GM19238 (cell line): ENCODE results near the gene AREG.
A peak's percentile ranks its signal among the peaks of the same experiment; 100 is the strongest.
"Not testable (repeated sequence)": the region's sequence is repeated elsewhere in the genome, so short reads cannot be mapped to it uniquely, and the experiment has no call there.

Experiments
- DNase-seq: peaks from one replicate; pipeline ENCODE4 v3.0.0; 2011; ENCODE audit warnings: low spot score; ENCODE audit not compliant: insufficient read length

AREG gene, protein sequence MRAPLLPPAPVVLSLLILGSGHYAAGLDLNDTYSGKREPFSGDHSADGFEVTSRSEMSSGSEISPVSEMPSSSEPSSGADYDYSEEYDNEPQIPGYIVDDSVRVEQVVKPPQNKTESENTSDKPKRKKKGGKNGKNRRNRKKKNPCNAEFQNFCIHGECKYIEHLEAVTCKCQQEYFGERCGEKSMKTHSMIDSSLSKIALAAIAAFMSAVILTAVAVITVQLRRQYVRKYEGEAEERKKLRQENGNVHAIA

DNA sequence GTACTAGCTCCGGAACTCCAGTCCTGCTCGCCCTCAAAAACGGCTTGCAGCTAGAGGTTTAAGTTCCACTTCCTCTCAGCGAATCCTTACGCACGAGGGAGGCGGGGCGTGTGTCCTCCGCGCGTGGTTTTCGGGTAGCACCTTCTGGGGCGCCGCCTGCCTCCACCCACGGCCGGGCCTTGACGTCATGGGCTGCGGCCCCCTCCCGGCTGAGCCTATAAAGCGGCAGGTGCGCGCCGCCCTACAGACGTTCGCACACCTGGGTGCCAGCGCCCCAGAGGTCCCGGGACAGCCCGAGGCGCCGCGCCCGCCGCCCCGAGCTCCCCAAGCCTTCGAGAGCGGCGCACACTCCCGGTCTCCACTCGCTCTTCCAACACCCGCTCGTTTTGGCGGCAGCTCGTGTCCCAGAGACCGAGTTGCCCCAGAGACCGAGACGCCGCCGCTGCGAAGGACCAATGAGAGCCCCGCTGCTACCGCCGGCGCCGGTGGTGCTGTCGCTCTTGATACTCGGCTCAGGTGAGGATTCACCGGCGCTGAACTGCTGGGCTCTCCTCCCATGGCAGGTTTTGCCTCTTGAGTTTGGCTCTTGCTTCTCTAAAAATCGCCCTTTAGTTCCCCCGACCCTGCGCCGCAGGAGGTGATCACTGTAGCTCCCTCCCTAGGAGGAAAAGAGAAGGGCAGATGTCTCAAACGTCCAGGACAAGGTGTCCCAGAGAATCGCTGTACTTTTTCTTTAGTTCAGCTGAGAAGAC lies at the start of gene AREG:
Gene AREG (plus strand): TSS at position 246 of the 752 bp plus-strand sequence. CDS start 210 bp downstream, at position 456.
- DNase-seq: peak; percentile 53

DNA sequence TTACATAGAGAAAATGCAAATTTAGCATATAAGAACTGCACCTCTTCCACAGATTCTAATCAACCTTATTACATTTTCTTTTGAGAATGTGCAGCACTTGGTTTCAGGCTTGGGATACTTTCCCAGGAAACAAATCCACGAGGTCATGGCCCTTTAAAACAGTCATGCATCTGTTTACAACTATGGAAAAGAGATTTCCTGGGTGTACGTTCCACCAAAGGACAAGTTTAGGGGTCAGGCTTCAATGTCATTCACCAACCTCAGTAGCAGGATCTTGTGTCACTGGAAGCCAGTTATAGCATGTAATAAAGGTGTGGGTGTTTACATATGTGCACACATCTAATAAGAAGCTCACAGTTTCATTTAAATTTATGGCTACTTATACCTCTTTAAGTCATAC lies 49.3 kb upstream of the AREG start:
- DNase-seq: no peak

DNA sequence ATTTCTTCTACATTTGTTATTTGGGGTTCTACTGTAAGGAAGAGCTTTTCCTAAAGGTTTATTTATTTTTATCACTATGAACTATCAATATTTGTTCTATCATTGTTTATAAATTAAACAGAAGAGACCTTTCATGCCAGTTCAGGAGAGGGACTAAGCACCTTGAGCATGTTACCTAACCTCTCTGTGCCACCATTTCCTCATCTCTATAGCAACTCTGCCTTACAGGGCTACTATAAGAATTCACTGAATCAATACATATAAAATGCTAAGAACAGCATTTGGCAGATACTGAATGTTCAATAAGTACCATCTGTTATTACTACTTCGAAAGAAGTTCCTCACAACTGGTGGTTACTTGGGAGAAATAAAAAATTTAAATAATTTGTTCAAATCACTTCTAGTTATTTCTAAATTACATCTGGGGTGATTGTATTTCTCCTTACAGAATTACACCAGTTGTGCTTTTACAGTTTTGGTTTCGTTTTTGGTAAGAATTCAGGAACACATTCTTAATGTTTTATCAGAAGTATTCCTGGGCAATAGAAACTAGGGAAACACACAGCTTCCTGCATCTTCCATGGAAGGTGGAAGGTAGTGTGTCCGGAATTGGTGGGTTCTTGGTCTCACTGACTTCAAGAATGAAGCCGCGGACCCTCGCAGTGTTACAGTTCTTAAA lies 47.0 kb upstream of the AREG start:
- no peak for DNase-seq

DNA sequence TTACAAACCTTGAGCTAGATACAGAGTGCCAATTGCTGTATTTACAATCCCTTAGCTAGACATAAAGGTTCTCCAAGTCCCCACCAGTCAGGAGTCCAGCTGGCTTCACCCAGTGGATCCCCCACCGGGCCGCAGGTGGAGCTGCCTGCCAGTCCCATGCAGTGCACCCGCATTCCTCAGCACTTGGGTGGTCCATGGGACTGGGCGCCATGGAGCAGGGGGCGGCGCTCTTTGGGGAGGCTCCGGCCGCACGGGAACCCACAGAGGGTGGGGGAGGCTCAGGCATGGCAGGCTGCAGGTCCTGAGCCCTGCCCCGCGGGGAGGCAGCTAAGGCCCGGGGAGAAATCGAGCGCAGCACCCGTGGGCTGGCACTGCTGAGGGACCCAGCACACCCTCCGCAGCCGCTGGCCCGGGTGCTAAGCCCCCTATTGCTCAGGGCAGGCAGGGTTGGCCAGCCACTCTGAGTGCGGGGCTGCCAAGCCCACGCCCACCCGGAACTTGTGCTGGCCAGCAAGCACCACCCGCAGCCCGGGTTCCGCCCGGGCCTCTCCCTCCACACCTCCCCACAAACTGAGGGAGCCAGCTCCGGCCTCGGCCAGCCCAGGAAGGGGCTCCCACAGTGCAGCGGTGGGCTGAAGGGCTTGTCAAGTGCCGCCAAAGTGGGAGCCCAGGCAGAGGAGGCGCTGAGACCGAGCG lies 45.9 kb upstream of the AREG start:
- DNase-seq: not testable (repeated sequence)

DNA sequence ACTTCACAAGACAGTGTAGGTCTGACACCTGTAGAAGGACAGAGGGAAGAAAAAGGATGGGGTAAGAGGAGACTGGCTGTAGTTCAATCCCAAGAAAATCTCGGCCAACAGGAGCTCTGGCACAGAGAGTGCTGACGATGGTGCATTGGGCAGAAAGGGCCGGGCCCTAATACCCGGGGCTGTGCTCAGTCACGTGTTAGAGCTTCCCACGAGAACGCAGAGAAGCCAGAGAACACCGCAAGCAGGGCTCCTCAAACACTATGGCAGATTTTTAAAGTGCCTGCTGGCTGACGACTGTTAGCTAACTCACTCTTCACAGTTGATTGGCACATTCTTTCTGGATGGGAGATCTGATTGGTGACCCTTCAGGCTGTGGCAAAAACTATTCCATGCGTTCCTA lies 44.5 kb upstream of the AREG start:
- DNase-seq: no peak

DNA sequence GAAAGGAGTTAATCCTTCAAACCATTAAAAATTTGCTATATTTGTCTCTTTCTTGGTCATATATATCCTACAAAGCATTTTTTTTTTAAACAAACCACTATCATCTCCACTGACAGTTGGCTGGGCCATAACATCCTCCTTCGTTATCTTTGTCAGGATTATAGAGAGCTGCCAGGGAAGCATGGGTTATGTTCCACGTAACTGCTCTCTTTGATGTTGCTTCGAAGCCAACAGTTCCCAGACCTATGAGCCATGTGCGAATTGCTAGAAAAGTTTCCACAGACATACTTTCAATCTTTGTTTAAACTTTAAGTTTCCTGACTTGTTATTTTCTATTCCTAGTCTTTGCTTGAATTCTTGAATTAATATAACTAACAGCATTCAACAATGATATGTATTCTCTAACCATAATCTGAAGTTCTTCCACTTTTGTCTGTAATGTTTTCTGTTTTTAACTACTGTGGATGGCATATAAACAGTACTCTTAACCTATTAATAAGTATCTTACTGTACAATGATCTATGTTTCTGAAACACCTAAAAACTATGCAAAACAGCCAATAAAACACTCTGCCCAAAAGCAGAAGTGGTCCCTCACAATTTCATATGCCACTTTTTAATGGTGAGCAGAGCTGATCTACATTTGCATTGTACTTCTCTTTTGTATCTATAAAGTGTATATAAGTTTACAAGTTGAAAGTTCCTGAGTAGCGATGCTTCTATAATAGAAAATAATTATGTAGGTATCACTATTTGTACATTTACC lies 42.1 kb upstream of the AREG start:
- peak; percentile 1 for DNase-seq

DNA sequence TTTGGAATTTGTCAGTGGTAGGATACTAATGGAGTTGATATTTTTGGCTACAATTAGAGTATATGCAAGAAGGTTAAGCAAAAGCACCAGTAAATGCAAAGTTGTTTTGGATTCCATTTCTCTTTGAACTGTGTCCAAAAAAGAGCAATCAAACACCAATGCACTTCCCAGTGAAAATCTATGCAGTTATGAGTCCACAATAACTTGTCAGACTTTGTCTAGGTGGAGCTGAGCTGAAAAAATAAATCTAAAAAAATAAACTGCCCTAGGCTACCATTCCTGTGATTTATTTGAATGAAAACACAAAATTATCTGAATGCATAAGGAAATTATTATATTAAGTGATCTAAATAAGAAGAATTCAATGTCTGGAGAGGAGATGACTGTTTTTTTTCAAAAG lies 37.0 kb upstream of the AREG start:
- DNase-seq: no peak

DNA sequence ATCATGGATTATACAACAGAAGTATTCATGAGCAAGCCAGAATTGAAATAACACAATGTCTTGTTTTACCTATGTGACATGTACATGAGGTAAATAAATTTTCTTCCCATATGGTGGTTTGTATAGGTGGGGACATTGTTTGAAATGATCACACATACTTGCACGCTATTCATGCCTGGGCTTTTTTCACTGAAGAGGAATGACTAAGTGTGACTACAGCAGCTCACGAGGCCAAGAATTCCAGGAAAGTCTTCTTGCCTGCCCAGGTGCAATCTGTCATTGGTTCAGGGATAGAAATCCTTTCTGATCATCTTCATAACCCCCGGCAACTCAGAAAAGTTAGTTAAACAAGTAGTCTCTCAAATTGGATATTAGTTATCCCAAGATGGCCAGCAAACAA lies 36.3 kb upstream of the AREG start:
- no peak for DNase-seq

DNA sequence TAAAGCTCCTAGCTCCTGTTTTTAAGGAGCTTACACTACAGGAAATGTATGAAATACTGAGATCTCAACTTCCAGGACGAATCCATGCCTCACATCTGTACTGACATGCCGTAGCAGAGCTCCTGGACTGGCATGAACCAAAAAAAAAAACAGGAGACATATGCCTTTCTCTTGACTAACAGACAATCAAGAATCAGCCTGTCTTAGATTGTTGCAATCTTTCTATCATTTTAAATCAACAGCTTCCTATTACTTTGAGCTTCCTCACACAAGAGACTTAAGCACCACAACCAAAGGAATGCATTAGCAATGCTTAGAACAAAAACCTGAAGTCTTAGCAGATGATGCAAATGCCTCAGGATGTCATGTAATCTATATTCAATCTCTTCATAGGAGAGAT lies 34.7 kb upstream of the AREG start:
- no peak for DNase-seq

DNA sequence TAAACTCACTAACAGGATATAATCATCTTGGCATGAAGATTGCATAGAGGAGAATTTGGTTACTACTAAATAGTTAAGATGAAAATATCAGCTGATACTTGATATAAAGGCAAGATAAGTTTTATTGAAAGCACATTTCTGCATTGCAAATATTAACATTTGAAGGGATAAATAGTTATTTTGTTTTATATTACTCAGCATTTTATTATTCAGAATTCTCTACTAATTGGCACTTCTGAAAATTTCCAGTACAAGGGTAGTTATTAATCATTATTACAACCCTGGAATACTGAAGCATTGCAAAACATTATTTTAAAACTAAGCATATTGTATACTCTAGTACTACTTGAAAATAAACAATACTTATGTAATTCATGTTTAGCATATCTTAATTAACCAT lies 32.7 kb upstream of the AREG start:
- no peak for DNase-seq

DNA sequence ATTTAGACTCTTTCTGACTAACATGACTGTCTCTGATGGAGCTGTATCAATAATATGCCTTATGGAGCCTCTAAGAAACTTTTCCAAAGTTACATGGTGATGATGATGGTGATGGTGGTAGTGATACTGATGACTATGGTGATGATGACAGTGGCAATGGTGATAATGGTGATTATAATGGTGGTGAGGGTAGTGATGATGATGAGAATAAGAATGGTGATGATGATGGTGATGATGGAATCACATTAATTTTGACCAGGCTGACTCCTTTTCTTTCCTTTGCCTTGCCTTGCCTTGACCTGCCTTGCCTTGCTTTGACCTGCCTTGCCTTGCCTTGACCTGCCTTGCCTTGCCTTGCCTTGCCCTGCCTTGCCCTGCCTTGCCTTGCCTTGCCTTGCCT lies 31.7 kb upstream of the AREG start:
- DNase-seq: no peak

DNA sequence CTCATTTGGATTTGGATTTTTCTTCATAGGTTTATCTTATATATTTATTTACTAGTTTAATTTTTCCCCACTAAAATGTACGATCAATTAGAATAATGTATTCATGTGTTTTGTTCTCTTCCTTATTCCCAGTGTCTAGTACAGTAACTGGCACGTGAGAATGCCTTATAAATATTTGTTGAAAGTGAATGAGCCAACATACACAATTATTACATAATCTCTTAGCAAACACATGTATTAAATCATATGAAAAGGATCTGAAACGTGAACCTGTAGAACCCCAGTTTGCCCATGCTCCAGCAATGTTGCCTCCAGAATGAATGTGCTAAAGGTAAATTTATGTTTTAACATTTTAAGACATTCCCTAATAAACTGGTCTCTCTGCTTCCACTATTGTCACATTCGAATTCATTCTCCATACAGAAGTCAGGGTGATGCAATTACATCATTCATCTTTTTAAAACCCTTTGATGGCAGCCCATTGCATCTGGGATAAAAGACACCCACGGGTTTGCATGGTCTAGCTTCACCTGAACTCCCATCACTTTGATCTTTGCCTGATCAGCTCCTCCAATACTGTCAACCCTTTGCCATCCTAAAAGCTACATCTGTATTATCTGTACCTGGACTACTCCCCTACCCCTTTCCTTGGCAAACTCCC lies 30.7 kb upstream of the AREG start:
- no peak for DNase-seq

DNA sequence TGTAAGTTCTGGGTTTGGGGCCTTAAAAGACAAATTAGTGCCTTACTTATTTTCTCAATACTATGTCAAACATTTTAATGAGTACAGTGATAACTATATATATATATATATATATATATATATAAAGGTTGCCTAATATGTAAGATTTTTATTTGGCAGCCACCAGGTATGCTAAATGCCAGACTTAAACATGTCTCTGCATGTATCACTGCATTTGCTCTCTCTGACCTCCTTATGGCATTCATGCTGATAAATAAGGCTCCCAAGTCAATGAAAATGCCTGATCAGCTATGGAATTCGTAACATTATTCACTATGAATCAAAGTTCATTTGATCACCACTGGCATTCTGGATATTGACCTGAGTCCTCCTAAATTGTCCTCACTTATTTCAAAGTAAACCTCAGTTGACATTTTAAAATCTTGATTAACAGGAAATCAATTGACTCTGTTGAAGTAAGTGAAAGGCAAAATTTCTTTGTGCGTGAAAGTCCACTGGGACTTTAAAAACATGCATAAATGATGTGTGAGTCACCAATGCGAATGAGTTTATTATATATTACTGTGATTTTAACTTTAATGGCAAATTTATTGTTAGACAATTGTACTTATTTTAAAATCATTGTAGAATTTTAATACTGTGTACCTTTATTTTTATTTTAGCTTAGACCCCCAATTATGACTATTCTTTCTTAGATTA lies 29.2 kb upstream of the AREG start:
- DNase-seq: no peak

DNA sequence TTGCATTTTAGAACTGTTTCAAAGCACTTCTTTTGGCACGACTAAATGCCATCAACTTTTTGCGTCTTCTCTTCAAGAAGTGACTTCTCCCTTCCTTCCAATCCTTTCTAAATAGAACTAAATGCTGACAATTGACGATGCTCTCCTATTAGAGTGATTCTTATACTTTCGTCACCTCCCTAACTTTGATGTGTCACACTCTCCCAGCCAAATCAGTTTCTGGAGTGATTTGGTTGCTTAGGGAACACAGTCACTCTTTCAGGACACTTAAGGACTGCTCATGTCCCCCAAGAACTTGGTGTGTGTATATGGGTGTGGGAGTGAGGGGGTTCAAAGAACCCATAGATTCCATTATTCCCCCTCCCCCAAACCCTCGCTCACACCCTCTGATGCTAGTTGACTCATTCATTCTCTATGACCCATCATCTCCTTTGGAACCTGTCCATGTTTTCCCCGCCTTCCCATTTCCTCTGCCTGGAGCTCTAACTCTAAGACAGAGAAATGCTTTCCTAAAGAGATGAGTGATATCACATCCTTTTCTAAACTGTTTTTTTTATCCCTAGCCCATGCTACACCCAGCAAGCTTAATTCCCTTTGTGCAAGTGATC lies 26.8 kb upstream of the AREG start:
- DNase-seq: no peak

DNA sequence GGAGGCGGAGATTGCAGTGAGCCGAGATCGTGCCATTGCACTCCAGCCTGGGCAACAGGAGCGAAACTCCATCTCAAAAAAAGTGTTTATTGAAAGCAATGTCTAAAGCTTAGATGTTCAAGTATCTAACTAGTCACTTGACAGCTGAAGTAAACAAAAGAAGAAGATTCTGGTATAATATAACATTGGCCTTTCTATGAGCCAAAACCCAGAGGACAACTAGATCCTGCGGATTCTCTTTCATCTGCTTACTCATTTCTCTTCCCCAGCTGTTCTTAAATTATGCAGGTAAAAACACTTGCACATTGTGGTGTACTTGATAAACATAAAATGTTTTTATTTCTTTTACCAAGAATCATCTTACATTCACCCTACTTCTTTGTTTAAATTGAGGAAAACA lies 24.1 kb upstream of the AREG start:
- DNase-seq: no peak

DNA sequence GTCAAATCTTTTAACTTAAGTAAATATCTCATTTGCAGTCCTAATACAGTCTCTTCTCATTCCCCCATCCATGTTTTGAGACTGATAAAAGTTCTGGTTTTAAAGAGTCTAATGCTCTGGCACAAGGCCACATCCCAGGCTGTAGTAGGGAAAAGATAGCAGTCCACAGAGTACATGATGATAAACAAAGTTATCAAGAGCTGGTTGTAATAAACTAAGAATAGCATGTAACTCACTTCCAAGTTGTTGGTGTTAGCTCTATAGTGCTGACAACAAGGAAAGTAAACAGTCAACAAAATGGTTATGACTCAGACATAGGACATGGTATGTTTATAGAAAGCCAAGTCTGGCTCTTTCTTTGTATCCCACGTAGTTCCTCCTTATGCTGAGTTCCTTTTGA lies 21.8 kb upstream of the AREG start:
- no peak for DNase-seq

DNA sequence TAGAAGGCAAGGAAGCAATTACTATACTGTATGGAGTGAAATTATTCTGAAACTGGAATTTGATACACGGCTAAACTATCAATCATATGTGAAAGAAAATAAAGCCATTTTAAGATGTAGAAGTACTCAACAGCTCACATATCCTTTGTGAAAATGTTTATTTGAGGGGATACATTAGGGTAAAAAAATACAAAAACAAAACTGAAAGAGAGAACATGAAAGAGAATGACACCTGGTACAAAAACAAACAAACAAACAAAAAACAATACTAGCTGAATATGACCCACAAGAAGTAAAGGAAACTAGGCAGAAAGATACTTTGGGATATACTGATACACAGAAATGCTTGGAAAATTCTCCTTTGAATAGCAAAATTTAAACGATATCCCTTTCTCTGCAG lies 20.8 kb upstream of the AREG start:
- no peak for DNase-seq

DNA sequence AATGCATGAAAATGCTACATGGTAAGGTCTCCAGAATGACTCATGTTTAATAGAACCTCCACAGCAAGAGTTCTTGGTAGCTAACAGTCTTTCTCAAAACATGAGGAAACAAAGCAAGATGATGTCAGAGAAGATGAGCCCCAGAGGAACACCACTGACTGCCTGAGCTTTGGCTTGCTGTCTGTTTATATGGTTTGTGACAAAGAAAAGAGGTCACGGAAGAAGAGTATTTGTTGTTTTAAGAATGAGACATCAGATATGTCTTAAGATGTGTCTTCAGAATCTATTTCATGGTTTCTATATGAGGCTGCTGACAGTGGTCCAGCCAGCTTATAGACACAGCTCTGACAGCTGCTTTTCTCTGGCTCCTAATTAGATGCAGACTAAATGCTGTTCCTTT lies 18.8 kb upstream of the AREG start:
- no peak for DNase-seq

DNA sequence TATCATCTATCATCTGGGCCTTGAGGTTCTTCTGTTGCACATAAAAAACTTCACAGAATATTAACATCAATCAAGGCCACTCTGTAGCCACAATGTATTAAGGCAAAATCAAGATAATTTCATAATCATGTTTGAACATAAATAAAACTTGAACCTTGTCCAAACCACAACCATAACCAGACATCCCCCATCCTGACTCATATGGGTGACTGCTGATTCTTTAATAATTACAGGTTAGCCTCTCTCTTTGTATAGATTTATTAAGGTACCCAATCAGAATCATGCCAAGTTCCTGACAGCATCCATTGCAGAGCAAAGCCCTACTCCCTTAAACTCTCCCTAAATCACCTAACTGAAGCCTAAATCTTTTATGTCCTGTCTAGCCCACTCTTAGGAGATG lies 16.7 kb upstream of the AREG start:
- no peak for DNase-seq
